ENCODE data around the gene DEFB127. TPM values are rescaled to one million over a fixed set of nuclear protein-coding genes. Genes with fewer than 3 reads are reported as not detected.

The DEFB127 gene
- total RNA-seq, 4 donors from 2014 or later: not detected

DNA sequence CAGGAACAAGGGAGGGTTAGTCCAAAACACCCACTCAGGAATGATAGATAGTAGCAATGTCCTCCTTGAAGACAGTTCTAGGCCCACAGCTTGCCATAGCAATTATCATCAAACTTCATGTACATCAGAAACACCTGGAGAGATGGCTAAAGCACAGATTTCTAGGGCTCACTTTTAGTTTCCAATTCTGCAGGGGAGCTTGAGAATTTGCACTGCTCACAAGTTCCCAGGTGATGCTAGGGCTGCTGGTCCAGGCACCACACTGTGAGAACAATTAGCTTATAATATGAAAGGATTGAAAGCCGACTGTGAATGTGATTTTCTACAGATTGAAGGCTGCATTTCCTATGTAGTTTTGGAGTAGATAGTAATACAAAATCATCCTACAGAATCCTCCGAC is 11.4 kb upstream of the DEFB127 start:
- ATAC-seq: no peak
- H3K27ac ChIP-seq: no peak overlapping the region
- 50 to 60% methylated on average over 2 of the region's 2 CpGs for WGBS, 2 donors (ENCODE audit: low coverage in 1 of 2)

GRCh38 chr20:152131-152530 is 5.1 kb upstream of the DEFB127 start:
- no peak overlapping the region for H3K27ac ChIP-seq
- H3K9me3 ChIP-seq: no peaks in the 10 kb centered on the region
- H3K36me3 ChIP-seq: no peaks in the 10 kb centered on the region
- TF ChIP-seq POLR2AphosphoS5 (IDR thresholded peaks at IDR 0.05) (no peak), EP300 (IDR thresholded peaks at IDR 0.05) (no peak), POLR2A (IDR thresholded peaks at IDR 0.05) (no peak)
- TF ChIP-seq, protein P1, sequence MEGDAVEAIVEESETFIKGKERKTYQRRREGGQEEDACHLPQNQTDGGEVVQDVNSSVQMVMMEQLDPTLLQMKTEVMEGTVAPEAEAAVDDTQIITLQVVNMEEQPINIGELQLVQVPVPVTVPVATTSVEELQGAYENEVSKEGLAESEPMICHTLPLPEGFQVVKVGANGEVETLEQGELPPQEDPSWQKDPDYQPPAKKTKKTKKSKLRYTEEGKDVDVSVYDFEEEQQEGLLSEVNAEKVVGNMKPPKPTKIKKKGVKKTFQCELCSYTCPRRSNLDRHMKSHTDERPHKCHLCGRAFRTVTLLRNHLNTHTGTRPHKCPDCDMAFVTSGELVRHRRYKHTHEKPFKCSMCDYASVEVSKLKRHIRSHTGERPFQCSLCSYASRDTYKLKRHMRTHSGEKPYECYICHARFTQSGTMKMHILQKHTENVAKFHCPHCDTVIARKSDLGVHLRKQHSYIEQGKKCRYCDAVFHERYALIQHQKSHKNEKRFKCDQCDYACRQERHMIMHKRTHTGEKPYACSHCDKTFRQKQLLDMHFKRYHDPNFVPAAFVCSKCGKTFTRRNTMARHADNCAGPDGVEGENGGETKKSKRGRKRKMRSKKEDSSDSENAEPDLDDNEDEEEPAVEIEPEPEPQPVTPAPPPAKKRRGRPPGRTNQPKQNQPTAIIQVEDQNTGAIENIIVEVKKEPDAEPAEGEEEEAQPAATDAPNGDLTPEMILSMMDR (IDR thresholded peaks at IDR 0.05): no peak
- peaks cover 8% of the 10 kb centered on the region for H3K27me3 ChIP-seq
- 92% methylated on average over 1 of the region's 1 CpG; no CpG with 5 or more reads in 1 of the 2 donors for WGBS, 2 donors (ENCODE audit: low coverage in 1 of 2)
- H3K4me3 ChIP-seq: no peak overlapping the region
- no peak for ATAC-seq
- no peaks in the 10 kb centered on the region for H3K4me1 ChIP-seq

More for the DNA sequence above, 11.4 kb upstream of the DEFB127 start:
- H3K4me1 ChIP-seq: no peaks in the 10 kb centered on the region
- no peaks in the 10 kb centered on the region for H3K9me3 ChIP-seq
- H3K36me3 ChIP-seq: no peaks in the 10 kb centered on the region
- peaks cover 13% of the 10 kb centered on the region for H3K27me3 ChIP-seq
- H3K4me3 ChIP-seq: no peak overlapping the region
- no peak for TF ChIP-seq POLR2AphosphoS5 (IDR thresholded peaks at IDR 0.05)
- TF ChIP-seq, protein P1 (IDR thresholded peaks at IDR 0.05): no peak
- TF ChIP-seq POLR2A (IDR thresholded peaks at IDR 0.05): no peak
- TF ChIP-seq EP300 (IDR thresholded peaks at IDR 0.05): no peak

- no peak overlapping the region for H3K27ac ChIP-seq
- no peak for TF ChIP-seq EP300 (IDR thresholded peaks at IDR 0.05)
- no peak for TF ChIP-seq POLR2A (IDR thresholded peaks at IDR 0.05)
- TF ChIP-seq, protein P1 (IDR thresholded peaks at IDR 0.05): no peak
- TF ChIP-seq POLR2AphosphoS5 (IDR thresholded peaks at IDR 0.05): no peak
- ATAC-seq: no peak
- WGBS, 2 donors (ENCODE audit: low coverage in 1 of 2): 59 to 63% methylated on average over 3 of the region's 3 CpGs
- no peaks in the 10 kb centered on the region for H3K36me3 ChIP-seq
- H3K9me3 ChIP-seq: no peaks in the 10 kb centered on the region
- no peaks in the 10 kb centered on the region for H3K4me1 ChIP-seq
- no peaks in the 10 kb centered on the region for H3K27me3 ChIP-seq
- H3K4me3 ChIP-seq: no peak overlapping the region
Measured at GRCh38 chr20:164618-165017, 7.4 kb downstream of the DEFB127 start.

GRCh38 chr20:168876-169275 is 11.6 kb downstream of the DEFB127 start:
- no peak for ATAC-seq
- no peak overlapping the region for H3K4me3 ChIP-seq
- no peak for TF ChIP-seq POLR2AphosphoS5 (IDR thresholded peaks at IDR 0.05)
- TF ChIP-seq, protein P1 (IDR thresholded peaks at IDR 0.05): no peak
- no peak for TF ChIP-seq EP300 (IDR thresholded peaks at IDR 0.05)
- no peak for TF ChIP-seq POLR2A (IDR thresholded peaks at IDR 0.05)
- WGBS, 2 donors (ENCODE audit: low coverage in 1 of 2): 60 to 67% methylated on average over 1 to 2 of the region's 2 CpGs
- peaks cover 7% of the 10 kb centered on the region for H3K27me3 ChIP-seq
- H3K9me3 ChIP-seq: no peaks in the 10 kb centered on the region
- H3K27ac ChIP-seq: no peak overlapping the region
- no peaks in the 10 kb centered on the region for H3K4me1 ChIP-seq
- no peaks in the 10 kb centered on the region for H3K36me3 ChIP-seq

DNA sequence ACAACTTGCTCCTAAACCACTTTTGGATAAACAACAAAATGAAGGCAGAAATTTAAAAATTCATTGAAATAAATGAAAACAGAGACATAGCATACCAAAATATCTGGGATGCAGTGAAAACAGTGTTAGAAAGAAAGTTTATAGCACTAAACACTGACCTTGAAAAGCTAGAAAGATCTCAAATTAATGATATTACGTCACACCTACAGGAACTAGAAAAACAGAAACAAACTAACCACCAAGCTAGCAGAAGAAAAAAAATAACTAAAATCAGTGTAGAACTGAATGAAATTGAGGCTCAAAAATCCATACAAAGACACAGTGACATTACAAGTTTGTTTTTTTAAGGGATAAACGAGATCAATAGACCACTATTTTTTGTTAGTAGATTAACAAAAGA is 27.0 kb downstream of the DEFB127 start:
- H3K36me3 ChIP-seq: no peaks in the 10 kb centered on the region
- H3K9me3 ChIP-seq: peaks cover 0 to 14% (median 0%) of the 10 kb centered on the region in 3 donors
- TF ChIP-seq EP300 (IDR thresholded peaks at IDR 0.05) (no peak), POLR2A (IDR thresholded peaks at IDR 0.05) (no peak), POLR2AphosphoS5 (IDR thresholded peaks at IDR 0.05) (no peak)
- TF ChIP-seq, protein P1 (IDR thresholded peaks at IDR 0.05): no peak
- peaks cover 32% of the 10 kb centered on the region for H3K27me3 ChIP-seq
- 41 to 51% methylated on average over 2 of the region's 2 CpGs for WGBS, 2 donors (ENCODE audit: low coverage in 1 of 2)
- H3K27ac ChIP-seq: no peak overlapping the region
- H3K4me3 ChIP-seq: no peak overlapping the region
- no peak for ATAC-seq
- H3K4me1 ChIP-seq: no peaks in the 10 kb centered on the region

All from gastroesophageal sphincter (tissue), 4 donors.